ENCODE data around the gene HIP1. TPM values are rescaled to one million over a fixed set of nuclear protein-coding genes. Genes with fewer than 3 reads are reported as not detected.

Gene HIP1
- total and polyA plus RNA-seq, 2 of the 13 experiments (the other 11 are each of a cell fraction or from before 2014, with no cell fraction given) = 4.5 to 6.2 TPM

DNA sequence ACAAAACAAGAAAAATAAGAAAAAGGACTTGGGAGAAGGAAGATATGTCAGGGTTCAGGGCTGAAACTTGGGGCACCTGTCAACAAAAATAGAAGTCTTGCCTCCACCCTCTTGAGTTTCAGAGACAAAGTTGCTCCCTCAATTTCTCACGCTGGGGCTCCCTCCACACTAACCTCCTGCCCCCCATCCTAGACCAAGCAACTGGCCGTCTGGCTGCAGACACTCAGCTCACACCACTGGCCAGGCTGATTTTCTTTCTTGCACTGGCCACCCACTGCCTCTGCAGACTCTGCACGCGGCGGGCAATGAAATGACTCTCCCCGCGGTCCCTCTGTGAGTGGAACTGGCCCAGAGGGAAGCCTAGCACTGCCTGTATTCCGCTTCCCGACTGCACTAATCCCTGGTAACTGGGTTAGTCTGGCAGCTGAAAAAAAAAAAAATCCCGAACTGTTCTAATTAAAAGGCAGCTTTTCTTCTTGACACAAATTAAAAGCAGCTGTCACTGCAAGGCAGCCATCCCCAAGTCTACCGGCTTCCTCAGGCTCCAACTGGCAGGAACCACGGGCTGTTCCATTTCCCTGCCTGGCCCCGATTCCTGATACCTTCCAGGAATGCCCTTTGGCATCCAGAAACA lies 163.1 kb downstream of the HIP1 start (continued):
- TF ChIP-seq, protein P1, sequence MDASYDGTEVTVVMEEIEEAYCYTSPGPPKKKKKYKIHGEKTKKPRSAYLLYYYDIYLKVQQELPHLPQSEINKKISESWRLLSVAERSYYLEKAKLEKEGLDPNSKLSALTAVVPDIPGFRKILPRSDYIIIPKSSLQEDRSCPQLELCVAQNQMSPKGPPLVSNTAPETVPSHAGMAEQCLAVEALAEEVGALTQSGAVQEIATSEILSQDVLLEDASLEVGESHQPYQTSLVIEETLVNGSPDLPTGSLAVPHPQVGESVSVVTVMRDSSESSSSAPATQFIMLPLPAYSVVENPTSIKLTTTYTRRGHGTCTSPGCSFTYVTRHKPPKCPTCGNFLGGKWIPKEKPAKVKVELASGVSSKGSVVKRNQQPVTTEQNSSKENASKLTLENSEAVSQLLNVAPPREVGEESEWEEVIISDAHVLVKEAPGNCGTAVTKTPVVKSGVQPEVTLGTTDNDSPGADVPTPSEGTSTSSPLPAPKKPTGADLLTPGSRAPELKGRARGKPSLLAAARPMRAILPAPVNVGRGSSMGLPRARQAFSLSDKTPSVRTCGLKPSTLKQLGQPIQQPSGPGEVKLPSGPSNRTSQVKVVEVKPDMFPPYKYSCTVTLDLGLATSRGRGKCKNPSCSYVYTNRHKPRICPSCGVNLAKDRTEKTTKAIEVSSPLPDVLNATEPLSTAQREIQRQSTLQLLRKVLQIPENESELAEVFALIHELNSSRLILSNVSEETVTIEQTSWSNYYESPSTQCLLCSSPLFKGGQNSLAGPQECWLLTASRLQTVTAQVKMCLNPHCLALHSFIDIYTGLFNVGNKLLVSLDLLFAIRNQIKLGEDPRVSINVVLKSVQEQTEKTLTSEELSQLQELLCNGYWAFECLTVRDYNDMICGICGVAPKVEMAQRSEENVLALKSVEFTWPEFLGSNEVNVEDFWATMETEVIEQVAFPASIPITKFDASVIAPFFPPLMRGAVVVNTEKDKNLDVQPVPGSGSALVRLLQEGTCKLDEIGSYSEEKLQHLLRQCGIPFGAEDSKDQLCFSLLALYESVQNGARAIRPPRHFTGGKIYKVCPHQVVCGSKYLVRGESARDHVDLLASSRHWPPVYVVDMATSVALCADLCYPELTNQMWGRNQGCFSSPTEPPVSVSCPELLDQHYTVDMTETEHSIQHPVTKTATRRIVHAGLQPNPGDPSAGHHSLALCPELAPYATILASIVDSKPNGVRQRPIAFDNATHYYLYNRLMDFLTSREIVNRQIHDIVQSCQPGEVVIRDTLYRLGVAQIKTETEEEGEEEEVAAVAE (CRISPR knock-in tag; IDR thresholded peaks at IDR 0.05; ENCODE audit: borderline replicate concordance) = no peak
- TF ChIP-seq, protein P2, sequence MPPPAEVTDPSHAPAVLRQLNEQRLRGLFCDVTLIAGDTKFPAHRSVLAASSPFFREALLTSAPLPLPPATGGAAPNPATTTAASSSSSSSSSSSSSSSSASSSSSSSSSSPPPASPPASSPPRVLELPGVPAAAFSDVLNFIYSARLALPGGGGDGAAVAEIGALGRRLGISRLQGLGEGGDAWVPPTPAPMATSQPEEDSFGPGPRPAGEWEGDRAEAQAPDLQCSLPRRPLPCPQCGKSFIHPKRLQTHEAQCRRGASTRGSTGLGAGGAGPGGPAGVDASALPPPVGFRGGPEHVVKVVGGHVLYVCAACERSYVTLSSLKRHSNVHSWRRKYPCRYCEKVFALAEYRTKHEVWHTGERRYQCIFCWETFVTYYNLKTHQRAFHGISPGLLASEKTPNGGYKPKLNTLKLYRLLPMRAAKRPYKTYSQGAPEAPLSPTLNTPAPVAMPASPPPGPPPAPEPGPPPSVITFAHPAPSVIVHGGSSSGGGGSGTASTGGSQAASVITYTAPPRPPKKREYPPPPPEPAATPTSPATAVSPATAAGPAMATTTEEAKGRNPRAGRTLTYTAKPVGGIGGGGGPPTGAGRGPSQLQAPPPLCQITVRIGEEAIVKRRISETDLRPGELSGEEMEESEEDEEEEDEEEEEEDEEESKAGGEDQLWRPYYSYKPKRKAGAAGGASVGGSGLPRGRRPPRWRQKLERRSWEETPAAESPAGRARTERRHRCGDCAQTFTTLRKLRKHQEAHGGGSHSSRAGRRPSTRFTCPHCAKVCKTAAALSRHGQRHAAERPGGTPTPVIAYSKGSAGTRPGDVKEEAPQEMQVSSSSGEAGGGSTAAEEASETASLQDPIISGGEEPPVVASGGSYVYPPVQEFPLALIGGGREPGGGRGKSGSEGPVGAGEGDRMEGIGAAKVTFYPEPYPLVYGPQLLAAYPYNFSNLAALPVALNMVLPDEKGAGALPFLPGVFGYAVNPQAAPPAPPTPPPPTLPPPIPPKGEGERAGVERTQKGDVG (CRISPR knock-in tag; IDR thresholded peaks at IDR 0.05; ENCODE audit: borderline replicate concordance) = no peak

DNA sequence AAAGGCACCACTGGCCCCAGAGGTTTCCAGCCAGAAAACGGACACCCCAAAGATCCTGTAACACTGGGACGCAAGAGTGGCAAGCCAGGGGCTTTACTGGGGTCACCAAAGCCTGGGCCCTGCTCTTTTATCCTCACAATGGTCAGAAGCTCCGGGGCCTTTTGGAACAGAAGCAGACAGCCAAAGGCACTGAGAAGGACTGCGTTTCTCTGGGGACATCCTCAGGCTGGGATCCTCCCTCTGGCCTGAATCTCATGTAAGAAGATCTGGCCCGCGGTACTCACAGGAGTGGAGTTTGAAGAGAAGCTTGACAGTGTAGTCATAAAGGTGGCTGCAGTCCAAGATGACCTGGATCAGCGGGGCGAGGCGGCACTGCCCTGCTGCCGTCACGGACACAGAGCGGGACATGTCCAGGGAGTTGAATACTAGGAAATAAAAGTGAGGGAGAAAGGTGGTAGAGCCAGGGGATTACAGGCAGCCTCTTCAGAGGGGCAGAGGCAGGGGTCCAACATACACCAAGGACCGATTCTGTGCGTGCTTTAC lies 165.2 kb downstream of the HIP1 start:
- DNase-seq (ENCODE audit: low spot score) (no peak), FAIRE-seq (no peak), ATAC-seq (no peak)
- no peak overlapping the region for H3K4me2 ChIP-seq (ENCODE audit: low read depth, low read length)
- no peaks in the 10 kb centered on the region for H3K9me3 ChIP-seq (ENCODE audit: low read length)
- no peaks in the 10 kb centered on the region for H3K79me2 ChIP-seq (ENCODE audit: insufficient read depth, low read length)
- H3K4me3 ChIP-seq (replicated peaks in 1 of 3; ENCODE audit: insufficient read depth in 1 of 3, low read depth in 2 of 3, low read length in 3 of 3) = no peak overlapping the region
- H2AFZ ChIP-seq (ENCODE audit: low read length) = no peak overlapping the region
- POLR2A ChIA-PET = no interaction called here
- CTCF ChIA-PET (ENCODE audit: low intra/inter-chr PET ratio, low total read pairs) = no interaction called here
- H3K4me1 ChIP-seq (ENCODE audit: insufficient read depth, low read length) = no peaks in the 10 kb centered on the region
- intact Hi-C loops (cut with micrococcal nuclease; ENCODE audit: unreplicated experiment) (no loop called here), in situ Hi-C loops (cut with HindIII; ENCODE audit: extremely low pct_ligation_motif_present, low pct_unique_long_range_greater_than_20kb) (no loop called here)
- TF ChIP-seq NR2F2 (IDR thresholded peaks at IDR 0.05; ENCODE audit: borderline replicate concordance, low read depth) = no peak
- TF ChIP-seq SIX1 (CRISPR knock-in tag; IDR thresholded peaks at IDR 0.05; ENCODE audit: borderline replicate concordance) = no peak
- TF ChIP-seq ZNF567 (CRISPR knock-in tag; IDR thresholded peaks at IDR 0.05; ENCODE audit: borderline replicate concordance) = no peak
- no peak for TF ChIP-seq NFE2L2 (IDR thresholded peaks at IDR 0.05; ENCODE audit: low read length)
- no peak for TF ChIP-seq NFE2L1 (CRISPR knock-in tag; IDR thresholded peaks at IDR 0.05; ENCODE audit: borderline replicate concordance)
- H3K27ac ChIP-seq (ENCODE audit: extremely low read length, insufficient read depth, low read length) = no peak overlapping the region
- no TSS peak for BruUV-seq (replicated peaks)
- H4K20me1 ChIP-seq (ENCODE audit: insufficient read depth, low read length) = no peaks in the 10 kb centered on the region
- H3K27me3 ChIP-seq (ENCODE audit: control insufficient read depth in 1 of 2, insufficient read depth in 2 of 2, low read length in 2 of 2) = no peaks in the 10 kb centered on the region
- 96% methylated on average over 12 of the region's 14 CpGs for WGBS (ENCODE audit: low lambda C conversion rate)
- H3K36me3 ChIP-seq (replicated peaks in 1 of 2; ENCODE audit: control insufficient read depth in 1 of 2, insufficient read depth in 2 of 2, low read length in 2 of 2) = no peaks in the 10 kb centered on the region
- no peak overlapping the region for H3K9ac ChIP-seq (ENCODE audit: insufficient read depth, low read depth, low read length)

All from HepG2 (cell line).